A549 (cell line): ENCODE measurements around the gene GLYATL3. TPM values are rescaled to one million over a fixed set of nuclear protein-coding genes. Genes with fewer than 3 reads are reported as not detected.

Source experiments
- ATAC-seq, 2 experiments: fragments of 200-7000 bp in 1 of 2; fragments of >200 bp in 1 of 2; cut with Nextera tagmentation in 1 of 2; cut with Tn5 transposase in 1 of 2; 3 replicates each; pipeline versions ENCODE4 v1.8.0 to v1.9.1; 2018 to 2020; ENCODE audit warnings: mild to moderate bottlenecking in 1 of 2, moderate library complexity in 1 of 2
- CTCF ChIA-PET: fragments of 300-600 bp; sonication (Branson Sonifier 250); formaldehyde crosslinking; extraction: SDS; loops from one replicate; lab custom pipeline; 2021; ENCODE audit warnings: antibody characterized with exemption, inconsistent platforms; lab: Yijun Ruan, JAX
- POLR2A ChIA-PET: fragments of 350-600 bp; formaldehyde crosslinking; extraction: SDS; loops from one replicate; lab custom pipeline; 2021; ENCODE audit warnings: antibody characterized with exemption, inconsistent platforms; lab: Yijun Ruan, JAX
- DNase-seq, 2 experiments: peaks; one replicate each; pipeline versions ENCODE4 v3.0.0 to v3.0.0-alpha.2; 2011 to 2016; ENCODE audit warnings: low read depth in 1 of 2, low spot score in 1 of 2
- FAIRE-seq: peaks from 2 replicates; lab custom pipeline; 2011; peaks lifted over from hg19 to GRCh38; lab: Jason Lieb, UNC
- H3K27ac ChIP-seq, 2 experiments: fragments of >200 bp; sonication (Bioruptor Twin); formaldehyde crosslinking; 3 replicates each; pipeline ENCODE4 v1.5.1; 2016 to 2017
- H3K4me1 ChIP-seq: fragments of >200 bp; sonication (Bioruptor Twin); formaldehyde crosslinking; 3 replicates; pipeline ENCODE4 v1.6.1; 2016
- H3K4me2 ChIP-seq: fragments of >200 bp; sonication (Bioruptor Twin); formaldehyde crosslinking; 3 replicates; pipeline ENCODE4 v1.6.1; 2016
- H3K4me3 ChIP-seq: fragments of >200 bp; sonication (Bioruptor Twin); formaldehyde crosslinking; 3 replicates; pipeline ENCODE4 v1.5.1; 2016
- H3K9me3 ChIP-seq: fragments of >200 bp; sonication (Bioruptor Twin); formaldehyde crosslinking; 3 replicates; pipeline ENCODE4 v1.6.1; 2016
- BCL3 ChIP-seq: fragments of >200 bp; sonication (Bioruptor Twin); formaldehyde crosslinking; IDR thresholded peaks from 3 replicates; pipeline ENCODE4 v1.6.1; 2016
- EHF ChIP-seq: fragments of 250-450 bp; sonication (Bioruptor Pico); IDR thresholded peaks from 2 replicates; pipeline ENCODE4 v1.5.0; 2020; ENCODE audit warnings: mild to moderate bottlenecking
- EP300 ChIP-seq, 2 experiments: fragments of >200 bp; sonication (Bioruptor Twin); formaldehyde crosslinking; IDR thresholded peaks; 2 replicates in 1 of 2; 3 replicates in 1 of 2; pipeline ENCODE4 v1.6.1; 2016 to 2017
- FOSL2 ChIP-seq, 2 experiments: fragments of 450-650 bp in 1 of 2; fragments of >200 bp in 1 of 2; sonication (Bioruptor Twin) in 1 of 2; formaldehyde crosslinking; IDR thresholded peaks; 2 replicates each; pipeline versions ENCODE4 v1.5.0 to v1.6.1; 2016 to 2020; ENCODE audit warnings: mild to moderate bottlenecking in 1 of 2, moderate library complexity in 1 of 2
- GATA3 ChIP-seq: IDR thresholded peaks from 2 replicates; pipeline ENCODE4 v1.6.1; 2012; ENCODE audit warnings: borderline replicate concordance
- HEYL ChIP-seq: fragments of 250-450 bp; sonication (Bioruptor Pico); IDR thresholded peaks from 2 replicates; pipeline ENCODE4 v1.8.0; 2021; ENCODE audit warnings: mild to moderate bottlenecking, moderate library complexity
- HOXB5 ChIP-seq: fragments of 250-450 bp; sonication (Bioruptor Pico); IDR thresholded peaks from 2 replicates; pipeline ENCODE4 v1.5.0; 2020; ENCODE audit warnings: mild to moderate bottlenecking, moderate library complexity
- JUN ChIP-seq, 2 experiments: fragments of >200 bp; sonication (Bioruptor Twin); formaldehyde crosslinking; IDR thresholded peaks; 2 replicates in 1 of 2; 3 replicates in 1 of 2; pipeline ENCODE4 v1.6.1; 2016 to 2017
- KDM1A ChIP-seq: fragments of 200-600 bp; sonication (generic); IDR thresholded peaks from 2 replicates; pipeline ENCODE4 v1.6.1; 2016; ENCODE audit warnings: low read depth, mild to moderate bottlenecking
- KDM5A ChIP-seq: fragments of 200-600 bp; sonication (generic); IDR thresholded peaks from 2 replicates; pipeline ENCODE4 v1.6.1; 2016; ENCODE audit warnings: antibody characterized with exemption, mild to moderate bottlenecking
- MAFK ChIP-seq: fragments of 450-650 bp; IDR thresholded peaks from 2 replicates; pipeline ENCODE4 v1.6.1; 2014; ENCODE audit not compliant: partially characterized antibody
- MAZ ChIP-seq: fragments of 150-350 bp; IDR thresholded peaks from 2 replicates; pipeline ENCODE4 v1.6.1; 2014; ENCODE audit warnings: antibody characterized with exemption, low read depth, low read length, borderline replicate concordance
- MYC ChIP-seq: IDR thresholded peaks from 2 replicates; pipeline ENCODE4 v1.6.1; 2012; ENCODE audit warnings: mild to moderate bottlenecking, inconsistent platforms, low read length, improper control_type of control experiment, borderline replicate concordance
- NFE2L2 ChIP-seq: fragments of 150-350 bp; conservative IDR thresholded peaks from 2 replicates; pipeline ENCODE4 v1.6.1; 2014; ENCODE audit warnings: low read length
- RAD21 ChIP-seq, 2 experiments: fragments of >200 bp in 1 of 2; sonication (Bioruptor Twin) in 1 of 2; formaldehyde crosslinking in 1 of 2; IDR thresholded peaks in 1 of 2; conservative IDR thresholded peaks in 1 of 2; 2 replicates in 1 of 2; 3 replicates in 1 of 2; pipeline ENCODE4 v1.6.1; 2012 to 2018; ENCODE audit warnings: inconsistent platforms in 1 of 2
- RARB ChIP-seq: fragments of 250-450 bp; sonication (Bioruptor Pico); IDR thresholded peaks from 2 replicates; pipeline ENCODE4 v1.8.0; 2021; ENCODE audit warnings: mild to moderate bottlenecking, moderate library complexity
- RFX5 ChIP-seq: fragments of 450-650 bp; IDR thresholded peaks from 2 replicates; pipeline ENCODE4 v1.7.1; 2014; ENCODE audit warnings: antibody characterized with exemption, mild to moderate bottlenecking, moderate library complexity
- TP53 ChIP-seq: fragments of 250-450 bp; sonication (Bioruptor Pico); IDR thresholded peaks from 2 replicates; pipeline ENCODE4 v1.5.0; 2021; ENCODE audit warnings: mild to moderate bottlenecking, moderate library complexity
- ZC3H11A ChIP-seq: fragments of 450-650 bp; IDR thresholded peaks from 2 replicates; pipeline ENCODE4 v1.6.1; 2014; ENCODE audit warnings: antibody characterized with exemption, mild to moderate bottlenecking
- ZNF302 ChIP-seq: fragments of 250-450 bp; sonication (Bioruptor Pico); IDR thresholded peaks from 2 replicates; pipeline ENCODE4 v1.9.0; 2021; ENCODE audit warnings: inconsistent platforms, mild to moderate bottlenecking, moderate library complexity
- ZSCAN20 ChIP-seq: fragments of 250-450 bp; sonication (Bioruptor Pico); IDR thresholded peaks from 2 replicates; pipeline ENCODE4 v1.8.0; 2022; ENCODE audit warnings: mild to moderate bottlenecking, moderate library complexity
- WGBS: methylation state at CpG from one replicate; pipeline ENCODE4 v1.1.6; 2017; ENCODE audit errors: missing lambda C conversion rate; 5-methylcytosine and 5-hydroxymethylcytosine counted together
- polyA plus RNA-seq, 4 experiments: library from polyadenylated mRNA; depleted of rRNA in 3 of 4; stranded (reverse); fragments of >200 nt; fragmentation: RNase III in 1 of 4; extraction: RNeasy Plus Mini Kit Qiagen cat#74134 plus additional on column Dnase treatment in 1 of 4; gene quantifications; 2 replicates in 3 of 4; 3 replicates in 1 of 4; pipeline ENCODE4 v1.2.3, GENCODE V29; 2011 to 2017
- TF ChIP-seq, protein P1 (sequence below): fragments of >200 bp; sonication (Bioruptor Twin); formaldehyde crosslinking; IDR thresholded peaks from 3 replicates; pipeline ENCODE4 v1.5.1; 2016
- TF ChIP-seq, protein P2 (sequence below): fragments of 250-450 bp; sonication (Bioruptor Pico); IDR thresholded peaks from 2 replicates; pipeline ENCODE4 v1.5.0; 2020; ENCODE audit warnings: low read depth, mild to moderate bottlenecking, moderate library complexity

GLYATL3 gene
- polyA plus RNA-seq, 2 of the 4 experiments (the other 2 are of a cell fraction), result not detected

- WGBS, result 94% methylated on average over 5 of the region's 5 CpGs
- peaks cover 26% of the 10 kb centered on the region for H3K4me1 ChIP-seq
- H3K4me3 ChIP-seq, result no peak overlapping the region
- no peak for ATAC-seq
- no peak for TF ChIP-seq KDM5A
- TF ChIP-seq NFE2L2, result no peak
- TF ChIP-seq RAD21 (conservative IDR thresholded peaks at IDR 0.05 in 1 of 2, IDR thresholded peaks at IDR 0.05 in 1 of 2), result 0 out of 5 replicates have a peak, but pooled peaks of 1 of the 2 experiments have one; percentile 8
- TF ChIP-seq RFX5, result no peak
- no peak for TF ChIP-seq TP53 (CRISPR knock-in tag)
- TF ChIP-seq, protein P1, sequence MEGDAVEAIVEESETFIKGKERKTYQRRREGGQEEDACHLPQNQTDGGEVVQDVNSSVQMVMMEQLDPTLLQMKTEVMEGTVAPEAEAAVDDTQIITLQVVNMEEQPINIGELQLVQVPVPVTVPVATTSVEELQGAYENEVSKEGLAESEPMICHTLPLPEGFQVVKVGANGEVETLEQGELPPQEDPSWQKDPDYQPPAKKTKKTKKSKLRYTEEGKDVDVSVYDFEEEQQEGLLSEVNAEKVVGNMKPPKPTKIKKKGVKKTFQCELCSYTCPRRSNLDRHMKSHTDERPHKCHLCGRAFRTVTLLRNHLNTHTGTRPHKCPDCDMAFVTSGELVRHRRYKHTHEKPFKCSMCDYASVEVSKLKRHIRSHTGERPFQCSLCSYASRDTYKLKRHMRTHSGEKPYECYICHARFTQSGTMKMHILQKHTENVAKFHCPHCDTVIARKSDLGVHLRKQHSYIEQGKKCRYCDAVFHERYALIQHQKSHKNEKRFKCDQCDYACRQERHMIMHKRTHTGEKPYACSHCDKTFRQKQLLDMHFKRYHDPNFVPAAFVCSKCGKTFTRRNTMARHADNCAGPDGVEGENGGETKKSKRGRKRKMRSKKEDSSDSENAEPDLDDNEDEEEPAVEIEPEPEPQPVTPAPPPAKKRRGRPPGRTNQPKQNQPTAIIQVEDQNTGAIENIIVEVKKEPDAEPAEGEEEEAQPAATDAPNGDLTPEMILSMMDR, result 0 out of 3 replicates have a peak, but pooled peaks have one; percentile 9
- TF ChIP-seq MAZ, result no peak
- FAIRE-seq, result no peak
- peak overlapping the region; percentile 6 to 94; a peak in 3 of 6 replicates for H3K27ac ChIP-seq
- ChIA-PET CTCF (interaction anchor here (0.7 to 7.9 kb wide), 4 partner anchors 15 to 58 kb away, joined by 3 to 70 read pairs (median 6); no protein-coding TSS in a partner anchor), POLR2A (no interaction called here)
- H3K9me3 ChIP-seq, result no peaks in the 10 kb centered on the region
- H3K4me2 ChIP-seq, result no peak overlapping the region
- DNase-seq, result no peak
These were observed 49.0 kb downstream of the GLYATL3 start for GRCh38 chr6:49548613-49549304.

- Histone ChIP-seq H3K4me3 (peak overlapping the region; percentile 65), H3K4me1 (peaks cover 30% of the 10 kb centered on the region), H3K27ac (peak overlapping the region; percentile 87 to 94), H3K9me3 (no peaks in the 10 kb centered on the region), H3K4me2 (peak overlapping the region; percentile 85)
- CTCF ChIA-PET, result interaction anchor here (1.0 to 7.9 kb wide), 5 partner anchors 16 to 62 kb away, joined by 3 to 70 read pairs (median 8); no protein-coding TSS in a partner anchor
- FAIRE-seq, result no peak
- no peak for DNase-seq
- POLR2A ChIA-PET, result interaction anchor here (3.0 kb wide), 1 partner anchor 8 kb away, joined by 20 read pairs; no protein-coding TSS in a partner anchor
- WGBS, result 46% methylated on average over 17 of the region's 20 CpGs
- no peak for TF ChIP-seq EP300 (IDR thresholded peaks at IDR 0.05)
- no peak for TF ChIP-seq GATA3
- no peak for TF ChIP-seq RARB (CRISPR knock-in tag)
- peak; percentile 39; the same call in 1 of the 2 replicates for TF ChIP-seq ZC3H11A
- ATAC-seq, result peak in 1 of 2 experiments; percentile 2; a peak in 1 of 6 replicates
These were observed 50.2 kb downstream of the GLYATL3 start for GRCh38 chr6:49549691-49550491.

GRCh38 chr6:49550492-49551077 lies 50.9 kb downstream of the GLYATL3 start, which contains the start of gene C6orf141:
TSS of gene C6orf141 (plus strand) at chr6:49550668. CDS start at chr6:49550793, 125 bp downstream.
- Histone ChIP-seq H3K4me2 (peak within 1 kb of the TSS; percentile 85), H3K9me3 (no peaks in the 10 kb centered on the region), H3K4me1 (peaks cover 36% of the 10 kb centered on the region), H3K27ac (peak within 1 kb of the TSS; percentile 87 to 94), H3K4me3 (peak within 1 kb of the TSS; percentile 65)
- DNase-seq, result peak; percentile 60 to 65
- peak; percentile 91 to 92 for ATAC-seq
- POLR2A ChIA-PET, result interaction anchor here (3.0 kb wide), 1 partner anchor 9 kb away, joined by 20 read pairs; no protein-coding TSS in a partner anchor
- no peak for FAIRE-seq
- WGBS, result 0% methylated on average over 9 of the region's 42 CpGs
- CTCF ChIA-PET, result interaction anchor here (1.5 to 7.9 kb wide), 4 partner anchors 16 to 61 kb away, joined by 3 to 70 read pairs (median 8); no protein-coding TSS in a partner anchor
- TF ChIP-seq RARB (CRISPR knock-in tag) (no peak), HEYL (CRISPR knock-in tag) (no peak), FOSL2 (IDR thresholded peaks at IDR 0.05) (no peak), FOSL2 (CRISPR knock-in tag; IDR thresholded peaks at IDR 0.05) (no peak), KDM1A (no peak), ZNF302 (CRISPR knock-in tag) (no peak), MYC (no peak), EHF (CRISPR knock-in tag) (no peak), MAFK (no peak), ZSCAN20 (no peak), BCL3 (0 out of 3 replicates have a peak, but pooled peaks have one; percentile 37), HOXB5 (CRISPR knock-in tag) (no peak), TP53 (CRISPR knock-in tag) (no peak), JUN (IDR thresholded peaks at IDR 0.05) (peak; percentile 45 to 66; a peak in 2 of 5 replicates)
- TF ChIP-seq, protein P2, sequence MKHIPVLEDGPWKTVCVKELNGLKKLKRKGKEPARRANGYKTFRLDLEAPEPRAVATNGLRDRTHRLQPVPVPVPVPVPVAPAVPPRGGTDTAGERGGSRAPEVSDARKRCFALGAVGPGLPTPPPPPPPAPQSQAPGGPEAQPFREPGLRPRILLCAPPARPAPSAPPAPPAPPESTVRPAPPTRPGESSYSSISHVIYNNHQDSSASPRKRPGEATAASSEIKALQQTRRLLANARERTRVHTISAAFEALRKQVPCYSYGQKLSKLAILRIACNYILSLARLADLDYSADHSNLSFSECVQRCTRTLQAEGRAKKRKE (CRISPR knock-in tag), result no peak
- TF ChIP-seq, protein P1, result no peak
